ENCODE results near the gene ARF3.

ARF3 gene

GRCh38 chr12:48937170-48937569, 20.1 kb downstream of the ARF3 start:
- DNase-seq (ENCODE audit: insufficient read length, low spot score) (no peak), FAIRE-seq (no peak)
- TF ChIP-seq TAF1 (IDR thresholded peaks at IDR 0.05; ENCODE audit: low read depth, low read length) = no peak
- TF ChIP-seq POLR2AphosphoS5 (IDR thresholded peaks at IDR 0.05; ENCODE audit: low read depth, low read length) = no peak
- no peak for TF ChIP-seq SPI1 (IDR thresholded peaks at IDR 0.05; ENCODE audit: low read depth, low read length)
- no peak for TF ChIP-seq POLR2A (IDR thresholded peaks at IDR 0.05; ENCODE audit: low read depth, low read length)
- no peak for TF ChIP-seq PAX5 (IDR thresholded peaks at IDR 0.05; ENCODE audit: insufficient read depth, low read length, severe bottlenecking)
- TF ChIP-seq POU2F2 (IDR thresholded peaks at IDR 0.05; ENCODE audit: low read depth, low read length) = no peak

- DNase-seq (ENCODE audit: insufficient read length, low spot score) (peak; percentile 71), FAIRE-seq (peak; percentile 76)
- no peak for TF ChIP-seq TAF1 (IDR thresholded peaks at IDR 0.05; ENCODE audit: low read depth, low read length)
- TF ChIP-seq SPI1 (IDR thresholded peaks at IDR 0.05; ENCODE audit: low read depth, low read length) = no peak
- TF ChIP-seq PAX5 (IDR thresholded peaks at IDR 0.05; ENCODE audit: insufficient read depth, low read length, severe bottlenecking) = no peak
- no peak for TF ChIP-seq POLR2AphosphoS5 (IDR thresholded peaks at IDR 0.05; ENCODE audit: low read depth, low read length)
- no peak for TF ChIP-seq POU2F2 (IDR thresholded peaks at IDR 0.05; ENCODE audit: low read depth, low read length)
- TF ChIP-seq POLR2A (IDR thresholded peaks at IDR 0.05; ENCODE audit: low read depth, low read length) = no peak
Observed at GRCh38 chr12:48936379-48936979, 20.8 kb downstream of the ARF3 start.

- TF ChIP-seq PAX5 (IDR thresholded peaks at IDR 0.05; ENCODE audit: insufficient read depth, low read length, severe bottlenecking) (no peak), POU2F2 (IDR thresholded peaks at IDR 0.05; ENCODE audit: low read depth, low read length) (no peak), POLR2AphosphoS5 (IDR thresholded peaks at IDR 0.05; ENCODE audit: low read depth, low read length) (no peak), SPI1 (IDR thresholded peaks at IDR 0.05; ENCODE audit: low read depth, low read length) (no peak), TAF1 (IDR thresholded peaks at IDR 0.05; ENCODE audit: low read depth, low read length) (no peak)
- FAIRE-seq (no peak), DNase-seq (ENCODE audit: insufficient read length, low spot score) (no peak)
Observed at GRCh38 chr12:48934312-48934706, 23.0 kb downstream of the ARF3 start.

GRCh38 chr12:48933664-48934311, 23.5 kb downstream of the ARF3 start:
- DNase-seq (ENCODE audit: insufficient read length, low spot score) (no peak), FAIRE-seq (no peak)
- TF ChIP-seq PAX5 (IDR thresholded peaks at IDR 0.05; ENCODE audit: insufficient read depth, low read length, severe bottlenecking) = no peak
- TF ChIP-seq POLR2AphosphoS5 (IDR thresholded peaks at IDR 0.05; ENCODE audit: low read depth, low read length) = no peak
- no peak for TF ChIP-seq SPI1 (IDR thresholded peaks at IDR 0.05; ENCODE audit: low read depth, low read length)
- TF ChIP-seq TAF1 (IDR thresholded peaks at IDR 0.05; ENCODE audit: low read depth, low read length) = no peak
- TF ChIP-seq POLR2A (IDR thresholded peaks at IDR 0.05; ENCODE audit: low read depth, low read length) = no peak

GRCh38 chr12:48932878-48933277, 24.4 kb downstream of the ARF3 start:
- FAIRE-seq (no peak), DNase-seq (ENCODE audit: insufficient read length, low spot score) (no peak)
- TF ChIP-seq POLR2AphosphoS5 (IDR thresholded peaks at IDR 0.05; ENCODE audit: low read depth, low read length) (no peak), SPI1 (IDR thresholded peaks at IDR 0.05; ENCODE audit: low read depth, low read length) (no peak), POLR2A (IDR thresholded peaks at IDR 0.05; ENCODE audit: low read depth, low read length) (no peak), POU2F2 (IDR thresholded peaks at IDR 0.05; ENCODE audit: low read depth, low read length) (no peak), TAF1 (IDR thresholded peaks at IDR 0.05; ENCODE audit: low read depth, low read length) (no peak), PAX5 (IDR thresholded peaks at IDR 0.05; ENCODE audit: insufficient read depth, low read length, severe bottlenecking) (no peak)

- TF ChIP-seq POU2F2 (IDR thresholded peaks at IDR 0.05; ENCODE audit: low read depth, low read length) (no peak), TAF1 (IDR thresholded peaks at IDR 0.05; ENCODE audit: low read depth, low read length) (no peak), POLR2A (IDR thresholded peaks at IDR 0.05; ENCODE audit: low read depth, low read length) (no peak), PAX5 (IDR thresholded peaks at IDR 0.05; ENCODE audit: insufficient read depth, low read length, severe bottlenecking) (no peak), POLR2AphosphoS5 (IDR thresholded peaks at IDR 0.05; ENCODE audit: low read depth, low read length) (no peak), SPI1 (IDR thresholded peaks at IDR 0.05; ENCODE audit: low read depth, low read length) (no peak)
- no peak for FAIRE-seq
Observed at GRCh38 chr12:48930475-48930874, 26.8 kb downstream of the ARF3 start.

GRCh38 chr12:48929551-48929950, 27.7 kb downstream of the ARF3 start:
- DNase-seq (ENCODE audit: insufficient read length, low spot score) (no peak), FAIRE-seq (no peak)
- TF ChIP-seq TAF1 (IDR thresholded peaks at IDR 0.05; ENCODE audit: low read depth, low read length) (no peak), PAX5 (IDR thresholded peaks at IDR 0.05; ENCODE audit: insufficient read depth, low read length, severe bottlenecking) (no peak), SPI1 (IDR thresholded peaks at IDR 0.05; ENCODE audit: low read depth, low read length) (no peak), POU2F2 (IDR thresholded peaks at IDR 0.05; ENCODE audit: low read depth, low read length) (no peak)

More at GRCh38 chr12:48930475-48930874, 26.8 kb downstream of the ARF3 start:
- DNase-seq (ENCODE audit: insufficient read length, low spot score) = no peak

GRCh38 chr12:48927261-48927660, 30.0 kb downstream of the ARF3 start:
- DNase-seq (ENCODE audit: insufficient read length, low spot score) (no peak), FAIRE-seq (no peak)
- TF ChIP-seq POLR2A (IDR thresholded peaks at IDR 0.05; ENCODE audit: low read depth, low read length) (no peak), POU2F2 (IDR thresholded peaks at IDR 0.05; ENCODE audit: low read depth, low read length) (no peak), POLR2AphosphoS5 (IDR thresholded peaks at IDR 0.05; ENCODE audit: low read depth, low read length) (no peak), SPI1 (IDR thresholded peaks at IDR 0.05; ENCODE audit: low read depth, low read length) (no peak), PAX5 (IDR thresholded peaks at IDR 0.05; ENCODE audit: insufficient read depth, low read length, severe bottlenecking) (no peak), TAF1 (IDR thresholded peaks at IDR 0.05; ENCODE audit: low read depth, low read length) (no peak)

- TF ChIP-seq TAF1 (IDR thresholded peaks at IDR 0.05; ENCODE audit: low read depth, low read length) (peak; percentile 55), POLR2AphosphoS5 (IDR thresholded peaks at IDR 0.05; ENCODE audit: low read depth, low read length) (peak; percentile 90), POLR2A (IDR thresholded peaks at IDR 0.05; ENCODE audit: low read depth, low read length) (peak; percentile 71; the same call in 1 of the 2 replicates), SPI1 (IDR thresholded peaks at IDR 0.05; ENCODE audit: low read depth, low read length) (no peak), PAX5 (IDR thresholded peaks at IDR 0.05; ENCODE audit: insufficient read depth, low read length, severe bottlenecking) (no peak), POU2F2 (IDR thresholded peaks at IDR 0.05; ENCODE audit: low read depth, low read length) (0 out of 2 replicates have a peak, but pooled peaks have one; percentile 65)
- peak; percentile 91 for FAIRE-seq
- DNase-seq (ENCODE audit: insufficient read length, low spot score) = peak; percentile 70
Observed at GRCh38 chr12:48925304-48926011, 31.8 kb downstream of the ARF3 start, which contains the start of gene FKBP11. Gene FKBP11 (minus strand): TSS chr12:48925492. CDS start chr12:48925428, 64 bp downstream.
